NT2/D1 (cell line): ENCODE results near the gene PAK2.

ENCODE experiments used
- SUZ12 ChIP-seq: IDR thresholded peaks from 2 replicates; pipeline ENCODE4 v1.6.1; 2011; ENCODE audit not compliant: insufficient read length, insufficient read depth; ENCODE audit errors: extremely low read depth
- YY1 ChIP-seq: IDR thresholded peaks from 2 replicates; pipeline ENCODE4 v1.6.1; 2011; ENCODE audit not compliant: insufficient read length, insufficient read depth
- ZNF274 ChIP-seq: IDR thresholded peaks from 2 replicates; pipeline ENCODE4 v1.6.1; 2011; ENCODE audit warnings: mild to moderate bottlenecking, low read depth, low read length

DNA sequence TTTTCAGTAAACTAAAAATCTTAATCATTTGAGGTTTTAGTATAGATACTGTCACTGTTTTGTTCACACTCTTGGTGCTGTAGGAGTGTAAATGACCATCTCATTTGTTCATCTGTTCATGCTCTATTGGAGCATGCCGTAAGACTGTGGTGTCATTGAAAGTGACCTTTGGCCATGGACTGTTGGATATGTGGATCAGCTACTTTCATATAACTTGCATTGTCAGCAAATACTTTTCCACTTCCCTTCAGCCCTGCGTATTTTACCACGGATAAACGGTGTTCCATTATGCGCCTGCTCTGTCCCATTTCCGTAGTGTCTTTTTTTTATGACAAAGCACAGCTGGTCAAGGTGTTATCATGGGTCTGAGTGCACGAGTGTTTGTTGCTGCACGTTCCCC is 95.4 kb downstream of the PAK2 start:
- no peak for TF ChIP-seq YY1
- no peak for TF ChIP-seq SUZ12
- TF ChIP-seq ZNF274: no peak
